HCT116 (cell line): ENCODE results near the gene ZNF311. TPM values are rescaled to one million over a fixed set of nuclear protein-coding genes. Genes with fewer than 3 reads are reported as not detected.

ENCODE experiments used
- ATAC-seq: fragments of 200-7000 bp; cut with Tn5 transposase; 2 replicates; pipeline ENCODE4 v1.9.1; 2020; ENCODE audit warnings: mild to moderate bottlenecking, moderate library complexity
- BruUV-seq: library from RNA; stranded (reverse); fragments of 400-500 nt; replicated peaks from 2 replicates; lab custom pipeline; 2021; lab: Mats Ljungman, UMichigan
- CTCF ChIA-PET: fragments of 300-600 bp; sonication (Branson Sonifier 250); formaldehyde crosslinking; loops from one replicate; lab custom pipeline; 2021; ENCODE audit warnings: antibody characterized with exemption; lab: Charles Lee
- POLR2A ChIA-PET: fragments of 300-600, 350-600 bp; sonication (Branson Sonifier 250); formaldehyde crosslinking; loops from one replicate; lab custom pipeline; 2021; ENCODE audit warnings: antibody characterized with exemption; lab: Charles Lee
- RAD21 ChIA-PET, 2 experiments: fragments of 300-600 bp; sonication (Branson Sonifier 250); formaldehyde crosslinking; loops; one replicate each; lab custom pipeline; 2023; ENCODE audit warnings: low total read pairs in 2 of 2; ENCODE audit not compliant: uncharacterized antibody in 2 of 2, unreplicated experiment in 2 of 2, low non-redundant PET in 1 of 2; lab: Charles Lee
- DNase-seq: peaks from one replicate; pipeline ENCODE4 v3.0.0-alpha.2; 2010; ENCODE audit warnings: low read depth, low spot score
- H2AFZ ChIP-seq: fragments of 200-600 bp; shearing (Covaris generic), sonication (generic); 2 replicates; pipeline ENCODE4 v1.6.1; 2017; ENCODE audit warnings: low read depth, mixed run types, mixed read lengths, antibody characterized with exemption, low read length; ENCODE audit not compliant: poor library complexity, severe bottlenecking
- H3K27ac ChIP-seq: 2 replicates; pipeline ENCODE4 v1.5.1; 2012; ENCODE audit warnings: low read depth, low read length
- H3K27me3 ChIP-seq: fragments of 200-600 bp; sonication (generic); 2 replicates; pipeline ENCODE4 v1.6.1; 2016; ENCODE audit warnings: mixed run types, low read length, mixed read lengths; ENCODE audit not compliant: insufficient read depth
- H3K36me3 ChIP-seq, 2 experiments: fragments of 200-500 bp in 1 of 2; fragments of 200-600 bp in 1 of 2; sonication (Bioruptor generic) in 1 of 2; sonication (generic) in 1 of 2; 2 replicates each; pipeline versions ENCODE4 v1.5.1 to v1.6.1; 2014 to 2016; ENCODE audit warnings: low read length in 2 of 2, inconsistent platforms in 1 of 2, mixed read lengths in 1 of 2, mixed run types in 1 of 2; ENCODE audit not compliant: insufficient read depth in 2 of 2, control insufficient read depth in 1 of 2
- H3K4me1 ChIP-seq, 2 experiments: fragments of 200-600 bp in 1 of 2; sonication (generic) in 1 of 2; 2 replicates each; pipeline versions ENCODE4 v1.5.1 to v1.6.1; 2012 to 2017; ENCODE audit warnings: low read length in 2 of 2, inconsistent platforms in 1 of 2, mild to moderate bottlenecking in 1 of 2, mixed read lengths in 1 of 2, mixed run types in 1 of 2, moderate library complexity in 1 of 2; ENCODE audit not compliant: insufficient read depth in 2 of 2, control insufficient read depth in 1 of 2
- H3K4me2 ChIP-seq: fragments of 200-600 bp; sonication (generic); 2 replicates; pipeline ENCODE4 v1.6.1; 2017; ENCODE audit warnings: mixed run types, low read length, mixed read lengths
- H3K4me3 ChIP-seq, 2 experiments: fragments of 200-600 bp in 1 of 2; sonication (generic) in 1 of 2; replicated peaks in 1 of 2; 2 replicates each; pipeline ENCODE4 v1.5.1; 2011 to 2016; ENCODE audit warnings: low read length in 2 of 2, control low read depth in 1 of 2, low read depth in 1 of 2, mild to moderate bottlenecking in 1 of 2, mixed read lengths in 1 of 2, mixed run types in 1 of 2
- H3K79me2 ChIP-seq: fragments of 200-600 bp; sonication (generic); 2 replicates; pipeline ENCODE4 v1.6.1; 2017; ENCODE audit warnings: mild to moderate bottlenecking, mixed run types, low read length, moderate library complexity, mixed read lengths; ENCODE audit not compliant: insufficient read depth
- H3K9ac ChIP-seq: fragments of 200-600 bp; sonication (generic); 2 replicates; pipeline ENCODE4 v1.6.1; 2016; ENCODE audit warnings: low read length, mixed read lengths
- H3K9me2 ChIP-seq: fragments of 200-600 bp; sonication (generic), shearing (Covaris generic); 2 replicates; pipeline ENCODE4 v1.6.1; 2017; ENCODE audit warnings: mixed run types, mild to moderate bottlenecking, moderate library complexity; ENCODE audit not compliant: insufficient read depth
- H3K9me3 ChIP-seq, 2 experiments: fragments of 200-500 bp in 1 of 2; fragments of 200-600 bp in 1 of 2; sonication (Bioruptor generic) in 1 of 2; sonication (generic) in 1 of 2; 2 replicates each; pipeline ENCODE4 v1.6.1; 2014 to 2017; ENCODE audit warnings: low read length in 2 of 2, mixed read lengths in 2 of 2, inconsistent platforms in 1 of 2, low read depth in 1 of 2, mild to moderate bottlenecking in 1 of 2, mixed run types in 1 of 2, moderate library complexity in 1 of 2; ENCODE audit not compliant: control insufficient read depth in 1 of 2, insufficient read depth in 1 of 2
- H4K20me1 ChIP-seq: fragments of 200-600 bp; sonication (generic), shearing (Covaris generic); 2 replicates; pipeline ENCODE4 v1.6.1; 2017; ENCODE audit warnings: mixed run types, mild to moderate bottlenecking, moderate library complexity; ENCODE audit not compliant: insufficient read depth
- CTCF ChIP-seq, 3 experiments: fragments of 200-600 bp in 1 of 3; sonication (generic) in 1 of 3; IDR thresholded peaks in 2 of 3; conservative IDR thresholded peaks in 1 of 3; 2 replicates each; pipeline ENCODE4 v1.5.1; 2012 to 2017; ENCODE audit warnings: low read depth in 2 of 3, low read length in 2 of 3, antibody characterized with exemption in 1 of 3, borderline replicate concordance in 1 of 3, control low read depth in 1 of 3, mild to moderate bottlenecking in 1 of 3, mixed read lengths in 1 of 3, mixed run types in 1 of 3, moderate library complexity in 1 of 3; ENCODE audit not compliant: insufficient read depth in 1 of 3
- EGR1 ChIP-seq: IDR thresholded peaks from 2 replicates; pipeline ENCODE4 v1.6.1; 2012; ENCODE audit warnings: low read depth
- ELF1 ChIP-seq: IDR thresholded peaks from 2 replicates; pipeline ENCODE4 v1.6.1; 2012; ENCODE audit warnings: low read depth, borderline replicate concordance
- EZH2phosphoT487 ChIP-seq: fragments of 200-600 bp; IDR thresholded peaks from 2 replicates; pipeline ENCODE4 v1.6.1; 2018; ENCODE audit warnings: antibody characterized with exemption, borderline replicate concordance
- FOSL1 ChIP-seq: IDR thresholded peaks from 2 replicates; pipeline ENCODE4 v1.6.1; 2012; ENCODE audit warnings: low read depth
- JUND ChIP-seq: IDR thresholded peaks from 2 replicates; pipeline ENCODE4 v1.6.1; 2012
- MAX ChIP-seq: IDR thresholded peaks from 2 replicates; pipeline ENCODE4 v1.6.1; 2012
- POLR2A ChIP-seq: IDR thresholded peaks from 2 replicates; pipeline ENCODE4 v1.7.0; 2011; ENCODE audit warnings: borderline replicate concordance; ENCODE audit not compliant: insufficient read depth, insufficient read length; ENCODE audit errors: extremely low read depth
- POLR2AphosphoS5 ChIP-seq: IDR thresholded peaks from 2 replicates; pipeline ENCODE4 v1.6.1; 2011; ENCODE audit warnings: mild to moderate bottlenecking, low read depth, low read length, moderate library complexity
- RAD21 ChIP-seq: IDR thresholded peaks from 2 replicates; pipeline ENCODE4 v1.6.1; 2012; ENCODE audit warnings: low read depth, mild to moderate bottlenecking
- SP1 ChIP-seq: IDR thresholded peaks from 2 replicates; pipeline ENCODE4 v1.6.1; 2012; ENCODE audit warnings: low read depth
- ZNF274 ChIP-seq: fragments of 200-500 bp; sonication (Bioruptor generic); IDR thresholded peaks from 2 replicates; pipeline ENCODE4 v1.6.1; 2014; ENCODE audit warnings: mild to moderate bottlenecking, low read depth, low read length, inconsistent platforms
- intact Hi-C: fragments of 100-400 bp; cut with micrococcal nuclease; formaldehyde crosslinking; loops from 2 replicates; pipeline ENCODE4 v1.10.0; 2022
- total RNA-seq: library from RNA; stranded (reverse); gene quantifications from one replicate; pipeline ENCODE4 v1.2.1, GENCODE V29; 2021; ENCODE audit not compliant: unreplicated experiment

ZNF311 gene
- total RNA-seq, 1 experiment from 2014 or later, result not detected

- TF ChIP-seq RAD21 (no peak), ZNF274 (no peak), FOSL1 (no peak), MAX (no peak), EGR1 (no peak), SP1 (no peak), POLR2AphosphoS5 (no peak)
- no peak for DNase-seq
- ChIA-PET RAD21 (no interaction called here), POLR2A (interaction anchor here (1.6 kb wide), 1 partner anchor 56 kb away, joined by 4 read pairs; the partner anchor contains the start of gene TRIM27), CTCF (no interaction called here)
- intact Hi-C loops, result loop anchor here (5.0 to 10.0 kb wide), 3 partner anchors 237 to 375 kb away; no protein-coding TSS in a partner anchor
- Histone ChIP-seq H3K9me3 (no peaks in the 10 kb centered on the region), H2AFZ (no peak overlapping the region), H3K36me3 (no peaks in the 10 kb centered on the region), H4K20me1 (no peaks in the 10 kb centered on the region), H3K4me2 (no peak overlapping the region), H3K4me1 (peaks cover 27 to 49% of the 10 kb centered on the region in 2 experiments), H3K9me2 (no peaks in the 10 kb centered on the region), H3K27ac (peak overlapping the region; percentile 57; the same call in 1 of the 2 replicates), H3K9ac (no peak overlapping the region), H3K27me3 (no peaks in the 10 kb centered on the region), H3K4me3 (no peak overlapping the region), H3K79me2 (no peaks in the 10 kb centered on the region)
- no peak for ATAC-seq
- no TSS peak for BruUV-seq
These were observed 25.4 kb downstream of the ZNF311 start for GRCh38 chr6:28979679-28980078.

- DNase-seq (no peak), ATAC-seq (no peak)
- H4K20me1 ChIP-seq, result no peaks in the 10 kb centered on the region
- H3K4me3 ChIP-seq, result no peak overlapping the region
- H3K36me3 ChIP-seq, result no peaks in the 10 kb centered on the region
- POLR2A ChIA-PET, result no interaction called here
- no peak for TF ChIP-seq ELF1
- TF ChIP-seq FOSL1, result no peak
- no peak for TF ChIP-seq POLR2AphosphoS5
- no peak for TF ChIP-seq EZH2phosphoT487
- no peak for TF ChIP-seq SP1
- no peak for TF ChIP-seq JUND
- no peak for TF ChIP-seq POLR2A
- TF ChIP-seq ZNF274, result no peak
- no peak for TF ChIP-seq CTCF (IDR thresholded peaks at IDR 0.05 in 2 of 3, conservative IDR thresholded peaks at IDR 0.05 in 1 of 3; ENCODE audit: borderline replicate concordance in 1 of 3, insufficient read depth in 1 of 3, low read depth in 2 of 3, low read length in 2 of 3)
- no TSS peak for BruUV-seq
- no peak overlapping the region for H3K4me2 ChIP-seq
- H3K4me1 ChIP-seq, result peaks cover 25 to 48% of the 10 kb centered on the region in 2 experiments
- H3K79me2 ChIP-seq, result no peaks in the 10 kb centered on the region
- RAD21 ChIA-PET, result no interaction called here
- no peaks in the 10 kb centered on the region for H3K27me3 ChIP-seq
- no peak overlapping the region for H2AFZ ChIP-seq
- intact Hi-C loops, result no loop called here
- no peaks in the 10 kb centered on the region for H3K9me3 ChIP-seq
- CTCF ChIA-PET, result no interaction called here
- no peak overlapping the region for H3K9ac ChIP-seq
- no peaks in the 10 kb centered on the region for H3K9me2 ChIP-seq
- H3K27ac ChIP-seq, result no peak overlapping the region
These were observed 26.1 kb downstream of the ZNF311 start for GRCh38 chr6:28978959-28979561.
